Keratinocyte (primary cell): ENCODE data around the gene CKS1B. TPM values are rescaled to one million over a fixed set of nuclear protein-coding genes. Genes with fewer than 3 reads are reported as not detected.

Source experiments
- DNase-seq: peaks from one replicate; pipeline ENCODE4 v3.0.0-alpha.2; 2011; ENCODE audit warnings: low read depth, missing footprints, low spot score
- FAIRE-seq: peaks from 2 replicates; lab custom pipeline; 2011; peaks lifted over from hg19 to GRCh38; lab: Jason Lieb, UNC
- H2AFZ ChIP-seq: 2 replicates; pipeline ENCODE4 v1.6.0; 2012; ENCODE audit warnings: low read length, control low read depth, inconsistent platforms; ENCODE audit not compliant: control insufficient read depth
- H3K27ac ChIP-seq: 2 replicates; pipeline ENCODE4 v1.5.1; 2011; ENCODE audit warnings: low read length; ENCODE audit not compliant: control insufficient read depth, insufficient read depth
- H3K27me3 ChIP-seq: 3 replicates; pipeline ENCODE4 v1.6.0; 2011; ENCODE audit warnings: low read length; ENCODE audit not compliant: control insufficient read depth, insufficient read depth; ENCODE audit errors: extremely low read depth
- H3K36me3 ChIP-seq, 2 experiments: 2 replicates in 1 of 2; 3 replicates in 1 of 2; pipeline ENCODE4 v1.5.1; 2011; ENCODE audit warnings: low read length in 2 of 2, mild to moderate bottlenecking in 1 of 2; ENCODE audit not compliant: control insufficient read depth in 2 of 2, insufficient read depth in 2 of 2; ENCODE audit errors: extremely low read depth in 1 of 2
- H3K4me1 ChIP-seq: 3 replicates; pipeline ENCODE4 v1.5.1; 2011; ENCODE audit warnings: low read length; ENCODE audit not compliant: control insufficient read depth, insufficient read depth; ENCODE audit errors: extremely low read depth
- H3K4me2 ChIP-seq: 3 replicates; pipeline ENCODE4 v1.6.0; 2011; ENCODE audit warnings: low read depth, low read length; ENCODE audit not compliant: control insufficient read depth, insufficient read depth; ENCODE audit errors: extremely low read depth
- H3K4me3 ChIP-seq, 3 experiments: fragments of 200-600 bp in 1 of 3; sonication (generic) in 1 of 3; 2 replicates in 2 of 3; 3 replicates in 1 of 3; pipeline ENCODE4 v1.5.1; 2011 to 2016; ENCODE audit warnings: low read length in 3 of 3, mild to moderate bottlenecking in 3 of 3, control low read depth in 2 of 3, inconsistent platforms in 1 of 3, low read depth in 1 of 3, mixed read lengths in 1 of 3, mixed run types in 1 of 3, moderate library complexity in 1 of 3; ENCODE audit not compliant: control insufficient read depth in 2 of 3, insufficient read depth in 2 of 3; ENCODE audit errors: extremely low read depth in 1 of 3
- H3K79me2 ChIP-seq: 2 replicates; pipeline ENCODE4 v1.6.0; 2012; ENCODE audit warnings: low read length; ENCODE audit not compliant: control insufficient read depth, insufficient read depth
- H3K9ac ChIP-seq: 3 replicates; pipeline ENCODE4 v1.6.0; 2011; ENCODE audit warnings: low read length; ENCODE audit not compliant: control insufficient read depth, insufficient read depth; ENCODE audit errors: extremely low read depth
- H3K9me1 ChIP-seq: 3 replicates; pipeline ENCODE4 v1.6.0; 2011; ENCODE audit warnings: low read length; ENCODE audit not compliant: control insufficient read depth, insufficient read depth; ENCODE audit errors: extremely low read depth
- H3K9me3 ChIP-seq: 2 replicates; pipeline ENCODE4 v1.5.1; 2012; ENCODE audit warnings: low read depth, low read length; ENCODE audit not compliant: control insufficient read depth
- H4K20me1 ChIP-seq: 3 replicates; pipeline ENCODE4 v1.6.0; 2011; ENCODE audit warnings: low read length; ENCODE audit not compliant: control insufficient read depth, insufficient read depth; ENCODE audit errors: extremely low read depth
- EZH2 ChIP-seq: IDR thresholded peaks from one replicate; pipeline ENCODE4 v1.6.1; 2012; ENCODE audit warnings: inconsistent platforms, mild to moderate bottlenecking, low read length, moderate library complexity
- dilution Hi-C: fragments of 300-500 bp; cut with MboI; formaldehyde crosslinking; loops from one replicate; pipeline ENCODE4 v1.7.0; 2020; ENCODE audit warnings: low sequenced_read_pairs; ENCODE audit not compliant: extremely low pct_ligation_motif_present
- polyA plus RNA-seq, 5 experiments: library from polyadenylated mRNA; depleted of rRNA in 3 of 5; stranded (reverse) in 3 of 5; stranded (forward) in 1 of 5; unstranded in 1 of 5; fragments of >200 nt; gene quantifications; 1 replicate in 1 of 5; 2 replicates in 3 of 5; 3 replicates in 1 of 5; pipeline versions ENCODE4 v1.2.1 to v1.2.3, GENCODE V29; 2011 to 2012; ENCODE audit warnings: missing spikeins in 2 of 5, low read depth in 1 of 5, low replicate concordance in 1 of 5
- TF ChIP-seq, protein P1 (sequence below), 3 experiments: IDR thresholded peaks in 1 of 3; conservative IDR thresholded peaks in 1 of 3; optimal IDR thresholded peaks in 1 of 3; 2 replicates in 2 of 3; 3 replicates in 1 of 3; pipeline versions ENCODE3 to v1.5.1; 2011; ENCODE audit warnings: low read length in 3 of 3, mild to moderate bottlenecking in 3 of 3, moderate library complexity in 2 of 3, control low read depth in 1 of 3, inconsistent platforms in 1 of 3; ENCODE audit not compliant: insufficient read depth in 2 of 3; ENCODE audit errors: extremely low read depth in 1 of 3

Gene CKS1B
- polyA plus RNA-seq, 1 donor (not counting 4 experiments of a cell fraction or from before 2014, with no cell fraction given), result 300 TPM

- Histone ChIP-seq H3K79me2 (peaks cover 53% of the 10 kb centered on the region), H2AFZ (no peak overlapping the region), H3K27ac (no peak overlapping the region), H3K9me1 (no peaks in the 10 kb centered on the region), H3K4me2 (peak overlapping the region; percentile 8), H3K4me1 (peaks cover 50% of the 10 kb centered on the region), H3K27me3 (no peaks in the 10 kb centered on the region), H3K9me3 (no peaks in the 10 kb centered on the region), H4K20me1 (no peaks in the 10 kb centered on the region), H3K4me3 (no peak overlapping the region), H3K36me3 (peaks cover 35 to 55% of the 10 kb centered on the region in 2 experiments), H3K9ac (no peak overlapping the region)
- FAIRE-seq (no peak), DNase-seq (no peak)
- dilution Hi-C loops, result no loop called here
- no peak for TF ChIP-seq EZH2
- TF ChIP-seq, protein P1, sequence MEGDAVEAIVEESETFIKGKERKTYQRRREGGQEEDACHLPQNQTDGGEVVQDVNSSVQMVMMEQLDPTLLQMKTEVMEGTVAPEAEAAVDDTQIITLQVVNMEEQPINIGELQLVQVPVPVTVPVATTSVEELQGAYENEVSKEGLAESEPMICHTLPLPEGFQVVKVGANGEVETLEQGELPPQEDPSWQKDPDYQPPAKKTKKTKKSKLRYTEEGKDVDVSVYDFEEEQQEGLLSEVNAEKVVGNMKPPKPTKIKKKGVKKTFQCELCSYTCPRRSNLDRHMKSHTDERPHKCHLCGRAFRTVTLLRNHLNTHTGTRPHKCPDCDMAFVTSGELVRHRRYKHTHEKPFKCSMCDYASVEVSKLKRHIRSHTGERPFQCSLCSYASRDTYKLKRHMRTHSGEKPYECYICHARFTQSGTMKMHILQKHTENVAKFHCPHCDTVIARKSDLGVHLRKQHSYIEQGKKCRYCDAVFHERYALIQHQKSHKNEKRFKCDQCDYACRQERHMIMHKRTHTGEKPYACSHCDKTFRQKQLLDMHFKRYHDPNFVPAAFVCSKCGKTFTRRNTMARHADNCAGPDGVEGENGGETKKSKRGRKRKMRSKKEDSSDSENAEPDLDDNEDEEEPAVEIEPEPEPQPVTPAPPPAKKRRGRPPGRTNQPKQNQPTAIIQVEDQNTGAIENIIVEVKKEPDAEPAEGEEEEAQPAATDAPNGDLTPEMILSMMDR (optimal IDR thresholded peaks at IDR 0.05 in 1 of 3, IDR thresholded peaks at IDR 0.05 in 1 of 3, conservative IDR thresholded peaks at IDR 0.05 in 1 of 3; ENCODE audit: extremely low read depth in 1 of 3, insufficient read depth in 2 of 3, low read length in 3 of 3), result no peak
These were observed 7.0 kb upstream of the CKS1B start for GRCh38 chr1:154967331-154967950.

GRCh38 chr1:154968731-154969130 lies 5.8 kb upstream of the CKS1B start:
- peaks cover 53% of the 10 kb centered on the region for H3K79me2 ChIP-seq
- no peak overlapping the region for H3K27ac ChIP-seq
- DNase-seq, result no peak
- H3K4me2 ChIP-seq, result peak overlapping the region; percentile 76
- H3K9me3 ChIP-seq, result no peaks in the 10 kb centered on the region
- no peak overlapping the region for H2AFZ ChIP-seq
- H3K9ac ChIP-seq, result peak overlapping the region; percentile 79
- dilution Hi-C loops, result no loop called here
- no peaks in the 10 kb centered on the region for H3K9me1 ChIP-seq
- no peak for FAIRE-seq
- H3K36me3 ChIP-seq, result peaks cover 30 to 46% of the 10 kb centered on the region in 2 experiments
- no peak for TF ChIP-seq EZH2
- TF ChIP-seq, protein P1 (optimal IDR thresholded peaks at IDR 0.05 in 1 of 3, IDR thresholded peaks at IDR 0.05 in 1 of 3, conservative IDR thresholded peaks at IDR 0.05 in 1 of 3; ENCODE audit: extremely low read depth in 1 of 3, insufficient read depth in 2 of 3, low read length in 3 of 3), result no peak
- peaks cover 50% of the 10 kb centered on the region for H3K4me1 ChIP-seq
- no peaks in the 10 kb centered on the region for H3K27me3 ChIP-seq
- peak overlapping the region in 2 of 3 experiments; percentile 52 to 71 for H3K4me3 ChIP-seq
- H4K20me1 ChIP-seq, result no peaks in the 10 kb centered on the region
